Measurements from ENCODE around the gene CSGALNACT2. TPM values are rescaled to one million over a fixed set of nuclear protein-coding genes. Genes with fewer than 3 reads are reported as not detected.
A peak's percentile ranks its signal among the peaks of the same experiment; 100 is the strongest.

The CSGALNACT2 gene
- total and polyA plus RNA-seq, 2 donors (not counting 1 experiment from before 2014, with no cell fraction given), result 10.9 to 24.0 TPM

- Histone ChIP-seq H3K36me3 (replicated peaks in 1 of 2; ENCODE audit: control extremely low read depth in 1 of 2, control insufficient read depth in 1 of 2, extremely low read depth in 1 of 2, insufficient read depth in 2 of 2, low read length in 1 of 2) (no peaks in the 10 kb centered on the region), H3K9me3 (ENCODE audit: control extremely low read depth in 1 of 3, control insufficient read depth in 2 of 3, insufficient read depth in 1 of 3, low read length in 2 of 3) (no peaks in the 10 kb centered on the region), H3K9ac (ENCODE audit: low read length) (peak overlapping the region; percentile 93), H4K20me1 (ENCODE audit: control insufficient read depth, insufficient read depth, low read length, poor library complexity, severe bottlenecking) (peaks cover 7% of the 10 kb centered on the region), H3K27ac (ENCODE audit: low read length in 2 of 2) (peak overlapping the region; percentile 73 to 95), H3K27me3 (replicated peaks in 1 of 4; ENCODE audit: control extremely low read depth in 1 of 4, control insufficient read depth in 3 of 4, insufficient read depth in 4 of 4, low read length in 3 of 4) (no peaks in the 10 kb centered on the region), H2AFZ (ENCODE audit: insufficient read depth, low read depth, low read length, poor library complexity, severe bottlenecking) (peak overlapping the region; percentile 95), H3K79me2 (ENCODE audit: control insufficient read depth, insufficient read depth, low read length) (peaks cover 44% of the 10 kb centered on the region), H3K4me1 (ENCODE audit: control insufficient read depth in 2 of 2, insufficient read depth in 2 of 2, low read length in 2 of 2) (peaks cover 27 to 32% of the 10 kb centered on the region in 2 donors), H3K4me3 (ENCODE audit: control extremely low read depth in 1 of 5, extremely low read depth in 1 of 5, insufficient read depth in 1 of 5, low read depth in 2 of 5, low read length in 4 of 5) (peak overlapping the region in 4 of 5 experiments; percentile 68 to 91 (median 78)), H3K4me2 (replicated peaks; ENCODE audit: low read depth, low read length, poor library complexity, severe bottlenecking) (peak overlapping the region; percentile 93)
- Mint-ChIP-seq H3K9me3 (ENCODE audit: insufficient read depth) (no peaks in the 10 kb centered on the region), H3K4me1 (peaks cover 42% of the 10 kb centered on the region), H3K27me3 (no peaks in the 10 kb centered on the region), H3K27ac (peak overlapping the region; percentile 97), H3K4me3 (peak overlapping the region; percentile 94)
- ATAC-seq (ENCODE audit: low read depth), result no peak
- intact Hi-C loops (cut with micrococcal nuclease), result loop anchor here (5.0 to 10.0 kb wide), 3 partner anchors 210 to 438 kb away; partner anchors contain the start of genes HNRNPF and ZNF239
- TF ChIP-seq CTCF (IDR thresholded peaks at IDR 0.05) (no peak), EZH2 (IDR thresholded peaks at IDR 0.05; ENCODE audit: borderline replicate concordance, insufficient read depth, low read depth, low read length, poor library complexity, severe bottlenecking) (no peak)
- POLR2A ChIA-PET, result interaction anchor here (1.6 kb wide), 1 partner anchor 16 kb away, joined by 7 read pairs; no protein-coding TSS in a partner anchor
- no peak for DNase-seq
- CTCF ChIA-PET, result interaction anchor here (1.0 to 2.6 kb wide), 3 partner anchors 7 to 32 kb away, joined by 4 to 9 read pairs (median 4); no protein-coding TSS in a partner anchor
- 29% methylated on average over 18 of the region's 27 CpGs for WGBS (ENCODE audit: insufficient coverage)
Measured at GRCh38 chr10:43136995-43137716, 1.1 kb upstream of the CSGALNACT2 start.

- Histone ChIP-seq H3K9ac (ENCODE audit: low read length) (peak overlapping the region; percentile 93), H3K4me3 (ENCODE audit: control extremely low read depth in 1 of 5, extremely low read depth in 1 of 5, insufficient read depth in 1 of 5, low read depth in 2 of 5, low read length in 4 of 5) (peak overlapping the region; percentile 22 to 91 (median 75)), H3K27me3 (replicated peaks in 1 of 4; ENCODE audit: control extremely low read depth in 1 of 4, control insufficient read depth in 3 of 4, insufficient read depth in 4 of 4, low read length in 3 of 4) (no peaks in the 10 kb centered on the region), H3K79me2 (ENCODE audit: control insufficient read depth, insufficient read depth, low read length) (peaks cover 49% of the 10 kb centered on the region), H3K4me2 (replicated peaks; ENCODE audit: low read depth, low read length, poor library complexity, severe bottlenecking) (peak overlapping the region; percentile 93), H3K4me1 (ENCODE audit: control insufficient read depth in 2 of 2, insufficient read depth in 2 of 2, low read length in 2 of 2) (peaks cover 31 to 32% of the 10 kb centered on the region in 2 donors), H3K36me3 (replicated peaks in 1 of 2; ENCODE audit: control extremely low read depth in 1 of 2, control insufficient read depth in 1 of 2, extremely low read depth in 1 of 2, insufficient read depth in 2 of 2, low read length in 1 of 2) (no peaks in the 10 kb centered on the region), H2AFZ (ENCODE audit: insufficient read depth, low read depth, low read length, poor library complexity, severe bottlenecking) (peak overlapping the region; percentile 95), H4K20me1 (ENCODE audit: control insufficient read depth, insufficient read depth, low read length, poor library complexity, severe bottlenecking) (peaks cover 7% of the 10 kb centered on the region), H3K9me3 (ENCODE audit: control extremely low read depth in 1 of 3, control insufficient read depth in 2 of 3, insufficient read depth in 1 of 3, low read length in 2 of 3) (no peaks in the 10 kb centered on the region), H3K27ac (ENCODE audit: low read length in 2 of 2) (peak overlapping the region; percentile 73 to 95)
- ChIA-PET POLR2A (interaction anchor here (0.8 to 1.6 kb wide), 2 partner anchors 17 to 299 kb away, joined by 3 to 7 read pairs; partner anchors contain the start of gene ZNF487), CTCF (interaction anchor here (1.0 to 2.6 kb wide), 6 partner anchors 8 to 67 kb away, joined by 3 to 9 read pairs (median 4); no protein-coding TSS in a partner anchor)
- WGBS (ENCODE audit: insufficient coverage), result 0% methylated on average over 30 of the region's 30 CpGs
- H3K4me1 Mint-ChIP-seq, result peaks cover 47% of the 10 kb centered on the region
- DNase-seq (no peak), ATAC-seq (ENCODE audit: low read depth) (peak; percentile 37)
- peak overlapping the region; percentile 94 for H3K4me3 Mint-ChIP-seq
- peak; percentile 20 for TF ChIP-seq CTCF (IDR thresholded peaks at IDR 0.05)
- no peak for TF ChIP-seq EZH2 (IDR thresholded peaks at IDR 0.05; ENCODE audit: borderline replicate concordance, insufficient read depth, low read depth, low read length, poor library complexity, severe bottlenecking)
- no peaks in the 10 kb centered on the region for H3K27me3 Mint-ChIP-seq
- H3K9me3 Mint-ChIP-seq (ENCODE audit: insufficient read depth), result no peaks in the 10 kb centered on the region
- intact Hi-C loops (cut with micrococcal nuclease), result loop anchor here (1.0 to 10.0 kb wide), 8 partner anchors 32 to 585 kb away; partner anchors contain the start of genes BMS1, HNRNPF, ZNF239 and ZNF33B
- H3K27ac Mint-ChIP-seq, result peak overlapping the region; percentile 97
Measured at GRCh38 chr10:43137717-43138020, 576 bp upstream of the CSGALNACT2 start.

All from B cell (primary cell).